Mesothelial cell of epicardium (in vitro differentiated cells): ENCODE data around the gene RNF34. TPM values are rescaled to one million over a fixed set of nuclear protein-coding genes. Genes with fewer than 3 reads are reported as not detected.

Experiments used
- DNase-seq, 2 experiments: peaks; one replicate each; pipeline ENCODE4 v3.0.0; 2021; ENCODE audit warnings: low spot score in 2 of 2; ENCODE audit not compliant: unreplicated experiment in 2 of 2
- H3K27ac Mint-ChIP-seq: 2 replicates; pipeline ENCODE4 v1.8.0; 2021; ENCODE audit warnings: mixed read lengths
- H3K27me3 Mint-ChIP-seq: 2 replicates; pipeline ENCODE4 v1.8.0; 2021; ENCODE audit warnings: low read depth, mixed read lengths
- H3K36me3 Mint-ChIP-seq: 2 replicates; pipeline ENCODE4 v1.8.0; 2021; ENCODE audit warnings: mixed read lengths
- H3K4me1 Mint-ChIP-seq: 2 replicates; pipeline ENCODE4 v1.8.0; 2021; ENCODE audit warnings: mixed read lengths
- H3K4me3 Mint-ChIP-seq: 2 replicates; pipeline ENCODE4 v1.8.0; 2021; ENCODE audit warnings: mild to moderate bottlenecking, moderate library complexity, mixed read lengths
- H3K9me3 Mint-ChIP-seq: 2 replicates; pipeline ENCODE4 v1.8.0; 2021; ENCODE audit warnings: mixed read lengths
- CTCF ChIP-seq: fragments of 200-600 bp; sonication (generic); IDR thresholded peaks from one replicate; pipeline ENCODE4 v1.5.0; 2021; ENCODE audit warnings: antibody characterized with exemption; ENCODE audit not compliant: unreplicated experiment
- total RNA-seq: library from RNA; stranded (reverse); gene quantifications from 3 replicates; pipeline ENCODE4 v1.2.1, GENCODE V29; 2021

RNF34 gene
- total RNA-seq, 1 donor from 2014 or later = 41.0 TPM

DNA sequence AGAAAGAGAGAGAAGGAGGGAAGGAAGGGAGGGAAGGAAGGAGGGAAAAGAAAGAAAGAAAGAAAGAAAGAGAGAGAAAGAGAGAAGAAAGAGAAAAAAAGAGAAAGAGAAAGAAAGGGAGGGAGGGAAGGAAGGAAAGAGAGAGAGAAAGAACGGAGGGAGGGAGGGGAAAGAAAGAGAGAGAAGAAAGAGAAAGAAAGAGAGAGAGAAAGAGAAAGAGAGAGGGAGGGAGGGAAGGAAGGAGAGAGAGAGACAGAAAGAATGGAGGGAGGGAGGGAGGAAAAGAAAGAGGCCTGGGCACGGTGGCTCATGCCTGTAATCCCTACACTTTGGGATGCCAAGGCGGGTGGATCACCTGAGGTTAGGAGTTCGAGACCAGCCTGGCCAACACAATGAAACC, 42.6 kb upstream of the RNF34 start:
- Mint-ChIP-seq H3K36me3 (no peaks in the 10 kb centered on the region), H3K4me3 (no peak overlapping the region), H3K27ac (no peak overlapping the region), H3K4me1 (peaks cover 7% of the 10 kb centered on the region), H3K9me3 (no peaks in the 10 kb centered on the region), H3K27me3 (peaks cover 14% of the 10 kb centered on the region)
- DNase-seq = no peak
- TF ChIP-seq CTCF = no peak

DNA sequence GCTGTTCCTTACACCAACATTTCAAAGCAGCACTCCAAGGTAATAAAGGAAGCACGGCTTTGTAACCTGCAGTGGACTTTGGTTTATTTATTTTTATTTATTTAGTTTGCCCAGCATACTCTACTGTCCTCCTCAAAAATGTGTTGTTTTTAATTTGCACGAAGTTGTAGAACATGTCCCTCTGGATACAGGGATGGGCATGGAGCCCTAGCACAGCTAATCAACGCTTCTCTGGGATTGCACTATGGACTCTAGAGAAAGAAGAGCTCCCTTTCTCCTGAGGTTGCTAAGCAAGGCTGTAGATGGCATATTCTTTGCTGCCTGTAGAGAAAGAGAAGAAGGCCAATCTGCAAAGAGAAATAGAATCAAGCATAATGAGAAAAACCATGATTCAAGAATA, 41.8 kb upstream of the RNF34 start:
- DNase-seq = no peak
- no peaks in the 10 kb centered on the region for H3K36me3 Mint-ChIP-seq
- H3K4me1 Mint-ChIP-seq = peaks cover 4% of the 10 kb centered on the region
- H3K27ac Mint-ChIP-seq = no peak overlapping the region
- H3K4me3 Mint-ChIP-seq = no peak overlapping the region
- no peaks in the 10 kb centered on the region for H3K9me3 Mint-ChIP-seq
- H3K27me3 Mint-ChIP-seq = peaks cover 14% of the 10 kb centered on the region
- TF ChIP-seq CTCF = no peak

- Mint-ChIP-seq H3K36me3 (no peaks in the 10 kb centered on the region), H3K4me1 (peaks cover 4% of the 10 kb centered on the region), H3K27ac (no peak overlapping the region), H3K4me3 (no peak overlapping the region), H3K9me3 (no peaks in the 10 kb centered on the region), H3K27me3 (peaks cover 15% of the 10 kb centered on the region)
- no peak for TF ChIP-seq CTCF
- no peak for DNase-seq
Observed at GRCh38 chr12:121364683-121365121, 35.2 kb upstream of the RNF34 start.

GRCh38 chr12:121365416-121366062, 34.4 kb upstream of the RNF34 start:
- H3K9me3 Mint-ChIP-seq = no peaks in the 10 kb centered on the region
- no peak overlapping the region for H3K4me3 Mint-ChIP-seq
- TF ChIP-seq CTCF = no peak
- peaks cover 10% of the 10 kb centered on the region for H3K27me3 Mint-ChIP-seq
- DNase-seq = no peak
- H3K4me1 Mint-ChIP-seq = peaks cover 4% of the 10 kb centered on the region
- no peaks in the 10 kb centered on the region for H3K36me3 Mint-ChIP-seq
- H3K27ac Mint-ChIP-seq = no peak overlapping the region

- no peak for DNase-seq
- TF ChIP-seq CTCF = no peak
- no peaks in the 10 kb centered on the region for H3K9me3 Mint-ChIP-seq
- H3K27ac Mint-ChIP-seq = no peak overlapping the region
- no peak overlapping the region for H3K4me3 Mint-ChIP-seq
- H3K36me3 Mint-ChIP-seq = no peaks in the 10 kb centered on the region
- H3K27me3 Mint-ChIP-seq = peaks cover 10% of the 10 kb centered on the region
- H3K4me1 Mint-ChIP-seq = peaks cover 4% of the 10 kb centered on the region
Observed at GRCh38 chr12:121366063-121366459, 33.9 kb upstream of the RNF34 start.

DNA sequence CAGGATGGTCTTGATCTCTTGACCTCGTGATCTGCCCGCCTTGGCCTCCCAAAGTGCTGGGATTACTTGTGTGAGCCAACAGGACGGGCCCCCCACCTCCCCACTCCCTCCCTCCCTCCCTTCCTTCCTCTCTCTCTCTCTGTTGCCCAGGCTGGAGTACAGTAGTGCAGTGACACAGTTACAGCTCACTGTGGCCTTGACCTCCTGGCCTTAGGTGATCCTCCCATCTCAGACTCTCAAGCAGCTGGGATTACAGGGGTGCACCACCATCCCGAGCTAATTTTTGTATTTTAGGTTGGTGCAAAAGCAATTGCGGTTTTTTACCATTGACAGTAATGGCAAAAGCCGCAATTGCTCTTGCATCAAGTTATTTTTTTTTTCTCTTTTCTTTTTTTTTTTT, 28.5 kb upstream of the RNF34 start:
- Mint-ChIP-seq H3K4me3 (no peak overlapping the region), H3K36me3 (no peaks in the 10 kb centered on the region), H3K27me3 (no peaks in the 10 kb centered on the region), H3K9me3 (no peaks in the 10 kb centered on the region), H3K4me1 (no peaks in the 10 kb centered on the region), H3K27ac (no peak overlapping the region)
- no peak for DNase-seq
- TF ChIP-seq CTCF = no peak
